ENCODE data around the gene SPATA4.
A peak's percentile ranks its signal among the peaks of the same experiment; 100 is the strongest.
"Not testable (repeated sequence)": the region's sequence is repeated elsewhere in the genome, so short reads cannot be mapped to it uniquely, and the experiment has no call there.

The SPATA4 gene

GRCh38 chr4:176195184-176195978 is at the start of gene SPATA4:
Gene SPATA4, minus strand, starts transcription at chr4:176195585. Its CDS starts 23 bp downstream, at chr4:176195562.
- peak; percentile 95 for DNase-seq

- no peak for DNase-seq
Observed at GRCh38 chr4:176242764-176243347, 47.5 kb upstream of the SPATA4 start.

- no peak for DNase-seq
Observed at GRCh38 chr4:176241703-176242102, 46.3 kb upstream of the SPATA4 start.

GRCh38 chr4:176238826-176239225 is 43.4 kb upstream of the SPATA4 start:
- no peak for DNase-seq

- no peak for DNase-seq
Observed at GRCh38 chr4:176238157-176238610, 42.8 kb upstream of the SPATA4 start.

DNA sequence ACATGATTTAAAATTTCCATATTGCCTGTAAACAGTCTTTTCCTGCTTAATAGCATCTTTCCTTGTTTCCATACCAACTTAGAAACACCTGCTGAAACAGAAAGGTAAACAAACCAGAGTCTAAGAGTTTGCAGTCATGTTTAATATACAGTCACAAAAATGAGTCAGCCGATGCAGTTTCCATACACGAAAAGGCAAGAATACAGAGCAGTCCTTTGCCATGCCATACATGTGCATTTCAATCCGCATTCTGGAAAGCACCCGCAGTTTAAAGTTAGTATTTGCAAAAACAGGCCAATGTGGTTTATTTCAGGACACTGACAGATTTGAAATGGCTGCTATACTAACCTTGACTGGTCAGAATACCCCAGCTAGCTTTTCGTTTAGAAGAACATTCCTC is 41.6 kb upstream of the SPATA4 start:
- DNase-seq = no peak

DNA sequence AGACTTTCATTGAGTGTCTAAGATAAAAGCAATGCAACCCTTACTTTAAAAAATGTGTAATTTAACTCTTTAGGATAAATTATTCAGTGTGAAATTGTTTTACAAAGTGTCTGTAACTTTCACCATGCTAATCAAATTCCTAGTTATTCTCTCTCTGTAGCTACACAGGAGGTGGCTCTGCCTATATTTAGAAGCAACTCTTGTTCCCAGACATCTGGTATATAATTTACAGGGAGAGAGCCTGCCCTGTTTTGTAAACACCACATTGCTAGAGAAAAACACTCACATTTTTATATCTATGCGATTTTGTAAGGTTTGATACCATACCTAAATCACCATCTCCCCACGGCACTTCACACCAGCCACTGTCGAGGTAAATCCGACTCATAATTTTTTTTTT is 35.5 kb upstream of the SPATA4 start:
- no peak for DNase-seq

- DNase-seq = no peak
Observed at GRCh38 chr4:176229645-176230044, 34.3 kb upstream of the SPATA4 start.

DNA sequence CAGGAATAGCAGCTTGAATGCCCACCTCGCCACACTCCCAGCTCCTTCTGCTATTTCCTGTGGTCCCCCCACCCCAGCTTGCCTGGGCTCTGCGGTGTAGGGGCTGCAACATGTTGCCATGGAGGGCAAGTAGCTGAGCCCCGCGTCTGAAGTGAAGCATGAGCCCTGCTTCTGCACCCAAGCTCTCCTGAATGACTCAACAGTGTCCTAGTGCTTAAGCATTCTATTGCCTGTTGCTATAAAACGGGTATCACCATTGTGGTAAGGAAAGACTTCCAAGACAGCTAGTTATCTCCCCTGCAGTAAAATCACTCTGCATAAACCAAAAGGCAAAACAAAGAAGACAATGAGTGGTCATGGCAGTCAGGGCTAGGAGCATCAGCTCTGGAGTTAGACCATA is 31.4 kb upstream of the SPATA4 start:
- no peak for DNase-seq

- DNase-seq = no peak
Observed at GRCh38 chr4:176223561-176223960, 28.2 kb upstream of the SPATA4 start.

DNA sequence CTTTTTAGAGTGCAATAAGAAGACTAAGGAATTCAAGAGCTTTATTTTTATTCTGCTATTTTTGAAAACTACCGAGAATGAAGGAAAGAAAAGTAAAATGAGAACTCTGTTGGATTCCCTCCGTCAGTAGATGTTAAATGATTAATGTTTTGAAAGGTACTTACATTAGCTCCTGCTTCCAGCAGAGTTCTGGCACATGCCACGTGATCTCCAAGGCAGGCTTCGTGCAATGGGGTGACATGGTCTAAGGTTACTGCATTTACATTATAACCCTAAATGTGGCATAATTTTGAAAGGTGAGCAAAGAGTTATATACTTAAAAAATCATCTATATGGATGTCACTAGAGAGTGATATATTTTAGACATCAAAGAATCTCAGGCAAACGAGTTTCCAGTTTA is 26.8 kb upstream of the SPATA4 start:
- no peak for DNase-seq

- no peak for DNase-seq
Observed at GRCh38 chr4:176217510-176217909, 22.1 kb upstream of the SPATA4 start.

- DNase-seq = not testable (repeated sequence)
Observed at GRCh38 chr4:176212351-176212750, 17.0 kb upstream of the SPATA4 start.

- DNase-seq = no peak
Observed at GRCh38 chr4:176210579-176211296, 15.4 kb upstream of the SPATA4 start.

- no peak for DNase-seq
Observed at GRCh38 chr4:176210101-176210500, 14.7 kb upstream of the SPATA4 start.

DNA sequence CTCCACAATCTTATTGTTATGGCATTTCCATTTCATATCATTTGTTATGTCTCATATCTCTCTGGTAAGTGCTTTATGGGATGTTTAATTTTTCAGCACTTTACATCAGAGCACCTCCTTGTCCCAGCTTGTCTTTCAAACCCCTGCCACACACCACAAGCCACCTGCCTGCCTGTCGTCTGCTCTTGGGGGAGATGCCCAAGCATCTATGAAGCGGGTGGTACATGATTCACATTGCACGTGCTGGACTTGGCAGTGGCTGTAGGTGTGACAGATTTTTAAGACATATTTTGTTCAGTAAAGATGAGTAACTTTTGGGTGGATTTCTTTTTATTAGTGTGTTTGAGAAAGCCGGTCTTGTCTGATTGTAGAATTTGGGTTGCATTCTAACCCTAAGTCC is 14.2 kb upstream of the SPATA4 start:
- DNase-seq = no peak

DNA sequence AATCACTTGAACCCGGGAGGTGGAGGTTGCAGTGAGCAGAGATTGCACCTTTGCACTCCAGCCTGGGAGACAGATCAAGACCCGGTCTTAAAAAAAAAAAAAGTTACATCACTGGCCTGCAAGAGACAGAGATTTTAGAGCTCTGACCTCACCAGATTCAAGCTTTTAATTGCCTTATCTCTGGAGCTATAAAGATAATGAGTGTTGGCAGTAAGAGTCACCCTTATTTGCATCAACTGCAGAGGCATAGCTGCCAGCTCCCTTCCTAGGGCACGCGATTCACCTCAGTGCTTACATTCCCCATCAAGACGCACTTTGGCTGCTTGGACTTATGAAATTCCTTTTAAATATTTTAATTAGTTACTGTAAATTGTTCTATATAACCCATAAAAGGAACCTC is 12.5 kb upstream of the SPATA4 start:
- no peak for DNase-seq

DNA sequence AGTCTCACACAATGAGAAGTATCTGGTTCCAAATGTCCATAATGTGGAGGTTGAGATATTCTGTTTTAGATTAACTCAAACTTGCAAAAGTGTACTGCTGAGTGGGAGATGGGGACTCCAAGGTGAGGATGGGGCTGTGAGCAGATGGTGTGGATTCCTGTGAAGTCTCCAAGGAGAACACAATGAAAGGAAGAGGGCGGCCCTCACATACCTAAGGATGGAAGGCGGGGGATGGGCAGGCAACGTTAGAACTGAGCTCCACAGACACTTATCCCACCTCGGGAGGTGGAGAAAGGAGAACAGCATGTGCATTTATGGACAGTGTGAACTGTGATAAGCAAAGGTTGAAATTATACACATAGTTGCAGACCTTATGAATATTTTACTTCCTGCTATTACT is 9.9 kb upstream of the SPATA4 start:
- DNase-seq = no peak

GRCh38 chr4:176198316-176198903 is 3.0 kb upstream of the SPATA4 start:
- DNase-seq = no peak

- no peak for DNase-seq
Observed at GRCh38 chr4:176193938-176194337, 1.4 kb downstream of the SPATA4 start.

DNA sequence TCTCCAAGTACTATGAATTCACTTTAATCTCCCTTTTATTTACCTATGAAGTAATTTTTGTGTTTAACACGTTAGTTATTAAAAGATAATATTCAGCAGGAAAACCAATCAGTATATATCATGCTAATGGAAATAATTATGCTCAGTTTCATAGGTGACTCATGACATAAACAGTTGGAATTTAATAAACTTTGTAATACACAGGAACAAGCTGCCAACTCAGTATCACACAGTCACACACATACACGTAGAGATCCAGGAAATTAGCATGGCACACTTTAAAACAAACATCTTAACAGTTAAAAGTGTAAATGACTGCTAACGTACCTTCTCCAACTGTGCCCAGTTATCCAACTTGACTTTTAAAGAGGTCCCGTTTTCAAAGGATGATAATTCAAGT is 2.3 kb downstream of the SPATA4 start:
- no peak for DNase-seq

DNA sequence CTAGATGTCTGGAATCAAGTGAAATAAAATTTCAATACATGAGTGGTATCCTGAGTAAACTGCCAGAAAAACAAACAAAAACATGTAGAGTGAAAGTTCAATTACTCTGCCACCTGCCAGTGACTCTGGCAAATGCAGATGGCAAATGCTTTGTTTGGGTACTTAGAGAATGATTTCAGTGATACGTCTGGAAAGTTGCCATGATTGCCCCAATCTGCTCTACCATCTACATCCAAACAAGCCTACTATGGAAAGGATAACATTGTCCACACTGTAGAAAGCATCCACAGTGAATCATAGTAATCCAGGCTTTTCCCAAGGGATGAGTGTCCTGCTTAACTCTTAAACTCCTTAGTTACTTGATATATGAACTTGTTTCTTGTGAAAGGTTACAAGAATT is 3.4 kb downstream of the SPATA4 start:
- DNase-seq = no peak
